ENCODE results near the gene FANCD2.

- TF ChIP-seq EP300 (IDR thresholded peaks at IDR 0.05) (no peak), POLR2A (IDR thresholded peaks at IDR 0.05) (no peak)
These were observed 89.9 kb downstream of the FANCD2 start for GRCh38 chr3:10116138-10116460.

Data from suprapubic skin (tissue), 2 donors.